ENCODE measurements around the gene ELP2. TPM values are rescaled to one million over a fixed set of nuclear protein-coding genes. Genes with fewer than 3 reads are reported as not detected.
"Not testable (repeated sequence)": the region's sequence is repeated elsewhere in the genome, so short reads cannot be mapped to it uniquely, and the experiment has no call there.

ELP2 gene
- total and polyA plus RNA-seq, 7 experiments from 2014 or later, result 77.4 to 177 (median 123) TPM

DNA sequence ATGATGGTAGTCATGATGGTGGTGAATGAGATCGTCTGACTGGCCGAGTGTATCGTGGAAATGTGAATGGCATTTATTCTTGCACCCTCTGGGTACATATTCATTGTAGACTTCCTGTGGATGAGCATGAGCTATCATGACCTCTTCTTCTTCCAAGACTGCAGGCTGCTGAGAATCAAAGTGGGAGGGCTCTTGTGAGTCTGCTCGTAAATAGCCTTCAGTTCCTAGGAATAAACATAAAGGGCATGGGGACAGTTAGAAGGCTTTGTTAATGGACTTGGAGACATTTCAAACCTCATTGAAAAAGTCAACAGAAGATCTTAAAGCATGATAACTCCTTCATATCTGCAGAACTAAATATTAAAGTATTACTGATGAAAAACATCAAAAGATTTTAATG is 15.4 kb upstream of the ELP2 start:
- H3K9me3 ChIP-seq (ENCODE audit: control insufficient read depth in 2 of 3, low read length in 3 of 3), result no peaks in the 10 kb centered on the region
- H3K4me1 ChIP-seq (ENCODE audit: control insufficient read depth in 2 of 2, insufficient read depth in 2 of 2, low read length in 2 of 2), result no peaks in the 10 kb centered on the region
- Mint-ChIP-seq H3K4me3 (no peak overlapping the region), H3K4me1 (peaks cover 0 to 4% (median 0%) of the 10 kb centered on the region in 7 donors), H3K27ac (peak overlapping the region in 1 of 9 donors; percentile 34), H3K27me3 (no peaks in the 10 kb centered on the region), H3K36me3 (peaks cover 19 to 60% (median 31%) of the 10 kb centered on the region in 5 donors), H3K9me3 (no peaks in the 10 kb centered on the region)
- intact Hi-C loops (cut with micrococcal nuclease), result no loop called here
- ATAC-seq (no peak), DNase-seq (no peak)
- CTCF ChIA-PET, result no interaction called here
- H3K27me3 ChIP-seq (ENCODE audit: control insufficient read depth in 2 of 2, insufficient read depth in 2 of 2, low read length in 2 of 2), result no peaks in the 10 kb centered on the region
- POLR2A ChIA-PET, result no interaction called here
- peaks cover 0 to 37% (median 6%) of the 10 kb centered on the region in 3 experiments for H3K36me3 ChIP-seq (ENCODE audit: control insufficient read depth in 2 of 3, insufficient read depth in 3 of 3, low read length in 3 of 3)
- H3K27ac ChIP-seq (ENCODE audit: low read depth, low read length), result no peak overlapping the region
- no peak overlapping the region for H3K4me3 ChIP-seq (ENCODE audit: low read length)

DNA sequence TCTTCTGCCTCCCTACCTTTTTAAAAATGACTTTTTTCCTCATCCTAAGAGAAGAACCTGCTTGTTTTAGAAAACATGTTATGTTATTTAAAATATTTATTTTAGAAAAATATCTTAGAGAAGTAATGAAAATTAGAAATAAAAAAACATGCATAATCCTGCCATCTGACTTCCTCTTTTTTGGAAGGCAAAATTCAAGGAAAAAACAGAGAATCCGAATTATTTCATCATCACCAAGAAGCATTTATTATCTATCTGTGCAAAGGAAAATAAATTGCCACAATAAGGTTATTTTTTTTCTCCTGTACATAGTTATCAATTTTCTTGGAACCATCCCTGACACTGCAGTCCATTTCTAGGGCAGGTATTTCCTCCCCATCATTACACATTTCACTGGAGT is 15.0 kb upstream of the ELP2 start:
- Mint-ChIP-seq H3K4me3 (no peak overlapping the region), H3K9me3 (no peaks in the 10 kb centered on the region), H3K27ac (no peak overlapping the region), H3K4me1 (peaks cover 0 to 4% (median 0%) of the 10 kb centered on the region in 7 donors), H3K36me3 (peaks cover 19 to 56% (median 31%) of the 10 kb centered on the region in 5 donors), H3K27me3 (no peaks in the 10 kb centered on the region)
- Histone ChIP-seq H3K27me3 (ENCODE audit: control insufficient read depth in 2 of 2, insufficient read depth in 2 of 2, low read length in 2 of 2) (no peaks in the 10 kb centered on the region), H3K9me3 (ENCODE audit: control insufficient read depth in 2 of 3, low read length in 3 of 3) (no peaks in the 10 kb centered on the region), H3K27ac (ENCODE audit: low read depth, low read length) (no peak overlapping the region), H3K4me1 (ENCODE audit: control insufficient read depth in 2 of 2, insufficient read depth in 2 of 2, low read length in 2 of 2) (no peaks in the 10 kb centered on the region), H3K36me3 (ENCODE audit: control insufficient read depth in 2 of 3, insufficient read depth in 3 of 3, low read length in 3 of 3) (peaks cover 0 to 37% (median 6%) of the 10 kb centered on the region in 3 experiments), H3K4me3 (ENCODE audit: low read length) (no peak overlapping the region)
- intact Hi-C loops (cut with micrococcal nuclease), result no loop called here
- CTCF ChIA-PET, result no interaction called here
- POLR2A ChIA-PET, result no interaction called here
- ATAC-seq, result no peak
- DNase-seq, result no peak

DNA sequence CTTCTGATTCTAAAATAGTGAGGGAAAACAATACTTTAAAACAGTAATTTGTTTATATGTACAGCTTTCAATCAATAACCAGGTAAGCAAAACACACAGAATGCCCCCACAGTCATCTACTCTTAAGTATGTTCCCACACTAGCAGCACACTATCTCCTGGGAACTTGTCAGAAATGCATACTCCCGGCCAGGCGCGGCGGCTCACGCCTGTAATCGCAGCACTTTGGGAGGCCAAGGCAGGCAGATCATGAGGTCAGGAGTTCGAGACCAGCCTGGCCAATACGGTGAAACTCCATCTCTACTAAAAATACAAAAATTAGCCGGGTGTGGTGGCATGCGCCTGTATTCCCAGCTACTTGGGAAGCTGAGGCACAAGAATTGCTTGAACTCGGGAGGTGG is 12.9 kb upstream of the ELP2 start:
- POLR2A ChIA-PET; H3K4me1 Mint-ChIP-seq; intact Hi-C loops (cut with micrococcal nuclease): not testable (repeated sequence)

DNA sequence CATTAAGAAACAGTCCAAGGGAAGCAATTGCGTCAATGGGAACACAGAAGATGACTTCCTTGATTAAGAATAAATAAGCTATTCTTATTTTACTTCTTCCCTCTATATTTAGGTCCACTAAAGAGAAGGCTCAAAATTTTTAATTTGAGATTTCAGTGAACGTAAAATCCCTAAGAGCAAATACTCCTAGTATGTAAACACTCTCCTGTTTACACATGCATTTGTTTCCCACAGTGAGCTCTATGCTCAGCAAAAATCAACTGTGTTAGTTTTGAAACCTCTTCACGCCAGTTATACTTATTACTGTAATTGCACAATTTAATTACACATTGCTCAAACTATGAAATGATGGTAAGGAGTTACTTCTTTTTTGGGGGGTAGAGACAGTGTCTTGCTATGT is 9.4 kb upstream of the ELP2 start:
- Mint-ChIP-seq H3K9me3 (no peaks in the 10 kb centered on the region), H3K4me1 (peaks cover 0 to 12% (median 4%) of the 10 kb centered on the region in 7 donors), H3K36me3 (peaks cover 14 to 57% (median 26%) of the 10 kb centered on the region in 5 donors), H3K4me3 (no peak overlapping the region), H3K27me3 (no peaks in the 10 kb centered on the region), H3K27ac (no peak overlapping the region)
- ATAC-seq, result no peak
- Histone ChIP-seq H3K4me1 (ENCODE audit: control insufficient read depth in 2 of 2, insufficient read depth in 2 of 2, low read length in 2 of 2) (no peaks in the 10 kb centered on the region), H3K27me3 (ENCODE audit: control insufficient read depth in 2 of 2, insufficient read depth in 2 of 2, low read length in 2 of 2) (no peaks in the 10 kb centered on the region), H3K36me3 (ENCODE audit: control insufficient read depth in 2 of 3, insufficient read depth in 3 of 3, low read length in 3 of 3) (peaks cover 4 to 16% (median 6%) of the 10 kb centered on the region in 3 experiments), H3K27ac (ENCODE audit: low read depth, low read length) (no peak overlapping the region), H3K9me3 (ENCODE audit: control insufficient read depth in 2 of 3, low read length in 3 of 3) (no peaks in the 10 kb centered on the region), H3K4me3 (ENCODE audit: low read length) (no peak overlapping the region)
- DNase-seq, result no peak
- intact Hi-C loops (cut with micrococcal nuclease), result loop anchor here in 1 of 2 donors (10.0 kb wide), 1 partner anchor 105 kb away; no protein-coding TSS in a partner anchor
- ChIA-PET CTCF (no interaction called here), POLR2A (interaction anchor here (0.5 to 2.0 kb wide), 3 partner anchors 8 to 735 kb away, joined by 3 to 9 read pairs (median 4); partner anchors contain the start of genes RPRD1A and SLC39A6)

More for the DNA sequence above, 12.9 kb upstream of the ELP2 start:
- H3K4me1 ChIP-seq (ENCODE audit: control insufficient read depth in 2 of 2, insufficient read depth in 2 of 2, low read length in 2 of 2); H3K4me3 ChIP-seq (ENCODE audit: low read length); H3K9me3 ChIP-seq (ENCODE audit: control insufficient read depth in 2 of 3, low read length in 3 of 3); H3K4me3 Mint-ChIP-seq; H3K27me3 ChIP-seq (ENCODE audit: control insufficient read depth in 2 of 2, insufficient read depth in 2 of 2, low read length in 2 of 2); H3K27me3 Mint-ChIP-seq; H3K9me3 Mint-ChIP-seq; H3K27ac ChIP-seq (ENCODE audit: low read depth, low read length); CTCF ChIA-PET; ATAC-seq; H3K27ac Mint-ChIP-seq; DNase-seq: not testable (repeated sequence)
- H3K36me3 Mint-ChIP-seq, result peaks cover 18 to 56% (median 25%) of the 10 kb centered on the region in 5 donors
- H3K36me3 ChIP-seq (ENCODE audit: control insufficient read depth in 2 of 3, insufficient read depth in 3 of 3, low read length in 3 of 3), result peaks cover 6 to 27% (median 10%) of the 10 kb centered on the region in 3 experiments

DNA sequence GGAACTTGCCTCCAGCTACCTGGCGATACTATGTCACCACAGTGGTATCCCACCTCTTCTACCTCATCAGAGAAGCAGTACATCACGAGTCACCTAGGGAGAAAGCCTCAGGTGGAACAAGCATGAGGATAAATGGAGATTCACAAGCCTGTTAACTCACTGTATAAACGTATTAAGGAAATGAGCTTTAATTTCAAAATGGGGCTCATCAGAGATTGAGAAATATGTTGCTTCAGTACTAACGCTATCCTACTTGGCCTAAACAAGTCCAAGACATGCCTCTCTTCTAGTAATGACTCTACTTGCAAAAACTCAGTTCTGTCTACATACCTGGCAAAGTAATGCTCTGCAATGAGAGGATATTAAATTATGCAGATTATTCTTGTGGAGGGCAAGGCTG is 4.9 kb upstream of the ELP2 start:
- H3K36me3 Mint-ChIP-seq, result peaks cover 5 to 34% (median 21%) of the 10 kb centered on the region in 5 donors
- H3K27ac Mint-ChIP-seq, result no peak overlapping the region
- H3K4me1 Mint-ChIP-seq, result peaks cover 18 to 41% (median 28%) of the 10 kb centered on the region in 7 donors
- Histone ChIP-seq H3K36me3 (ENCODE audit: control insufficient read depth in 2 of 3, insufficient read depth in 3 of 3, low read length in 3 of 3) (peaks cover 4 to 20% (median 6%) of the 10 kb centered on the region in 3 experiments), H3K27me3 (ENCODE audit: control insufficient read depth in 2 of 2, insufficient read depth in 2 of 2, low read length in 2 of 2) (no peaks in the 10 kb centered on the region), H3K9me3 (ENCODE audit: control insufficient read depth in 2 of 3, low read length in 3 of 3) (no peaks in the 10 kb centered on the region), H3K27ac (ENCODE audit: low read depth, low read length) (no peak overlapping the region), H3K4me1 (ENCODE audit: control insufficient read depth in 2 of 2, insufficient read depth in 2 of 2, low read length in 2 of 2) (peaks cover 7 to 9% of the 10 kb centered on the region in 2 donors), H3K4me3 (ENCODE audit: low read length) (no peak overlapping the region)
- CTCF ChIA-PET, result no interaction called here
- H3K4me3 Mint-ChIP-seq, result no peak overlapping the region
- H3K9me3 Mint-ChIP-seq, result peaks cover 0 to 2% (median 0%) of the 10 kb centered on the region in 11 donors
- ATAC-seq (no peak), DNase-seq (no peak)
- H3K27me3 Mint-ChIP-seq, result no peaks in the 10 kb centered on the region
- POLR2A ChIA-PET, result no interaction called here
- intact Hi-C loops (cut with micrococcal nuclease), result loop anchor here (5.0 to 10.0 kb wide), 3 partner anchors 37 to 543 kb away; partner anchors contain the start of gene GALNT1 (in 2 of the 2)

DNA sequence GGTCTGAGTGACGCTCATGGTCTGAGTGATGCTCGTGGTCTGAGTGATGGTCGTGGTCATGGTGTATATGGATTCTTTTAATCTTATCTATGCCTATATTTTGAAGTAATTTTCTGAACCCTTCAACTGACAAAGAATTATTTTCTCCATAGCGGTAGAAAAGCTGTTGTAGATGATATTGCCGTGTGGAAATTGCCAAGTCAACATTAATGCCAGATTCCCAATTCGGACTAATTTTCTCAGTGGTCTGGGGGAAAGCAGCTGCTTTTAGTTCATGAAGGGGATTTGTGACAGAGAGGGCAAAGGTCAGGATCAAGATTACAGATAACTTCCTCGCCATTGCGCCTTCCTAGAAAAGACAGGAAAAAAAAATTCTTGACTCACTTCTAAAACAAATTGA is 3.0 kb upstream of the ELP2 start:
- H3K9me3 Mint-ChIP-seq, result peaks cover 0 to 2% (median 0%) of the 10 kb centered on the region in 11 donors
- ATAC-seq, result no peak
- peaks cover 5 to 24% (median 21%) of the 10 kb centered on the region in 5 donors for H3K36me3 Mint-ChIP-seq
- no peak overlapping the region for H3K27ac ChIP-seq (ENCODE audit: low read depth, low read length)
- peaks cover 20 to 21% of the 10 kb centered on the region in 2 donors for H3K4me1 ChIP-seq (ENCODE audit: control insufficient read depth in 2 of 2, insufficient read depth in 2 of 2, low read length in 2 of 2)
- peaks cover 0 to 20% (median 0%) of the 10 kb centered on the region in 3 experiments for H3K36me3 ChIP-seq (ENCODE audit: control insufficient read depth in 2 of 3, insufficient read depth in 3 of 3, low read length in 3 of 3)
- DNase-seq, result no peak
- no peaks in the 10 kb centered on the region for H3K27me3 ChIP-seq (ENCODE audit: control insufficient read depth in 2 of 2, insufficient read depth in 2 of 2, low read length in 2 of 2)
- H3K4me3 Mint-ChIP-seq, result peak overlapping the region in 5 of 10 donors; percentile 6 to 93 (median 37)
- peaks cover 28 to 53% (median 42%) of the 10 kb centered on the region in 7 donors for H3K4me1 Mint-ChIP-seq
- no peaks in the 10 kb centered on the region for H3K9me3 ChIP-seq (ENCODE audit: control insufficient read depth in 2 of 3, low read length in 3 of 3)
- no peaks in the 10 kb centered on the region for H3K27me3 Mint-ChIP-seq
- intact Hi-C loops (cut with micrococcal nuclease), result loop anchor here (5.0 to 10.0 kb wide), 3 partner anchors 36 to 544 kb away; partner anchors contain the start of gene GALNT1 (in 2 of the 2)
- CTCF ChIA-PET, result interaction anchor here (0.6 kb wide), 1 partner anchor 11 kb away, joined by 3 read pairs; no protein-coding TSS in a partner anchor
- no peak overlapping the region for H3K27ac Mint-ChIP-seq
- no peak overlapping the region for H3K4me3 ChIP-seq (ENCODE audit: low read length)
- POLR2A ChIA-PET, result no interaction called here
